ENCODE measurements around the gene MIEF1.
"Not testable (repeated sequence)": the region's sequence is repeated elsewhere in the genome, so short reads cannot be mapped to it uniquely, and the experiment has no call there.

Gene MIEF1

GRCh38 chr22:39514373-39514973 is 12.4 kb downstream of the MIEF1 start:
- Histone ChIP-seq H3K36me3 (ENCODE audit: control insufficient read depth, insufficient read depth, low read length) (peaks cover 48% of the 10 kb centered on the region), H3K4me1 (ENCODE audit: control insufficient read depth, insufficient read depth, low read length) (no peaks in the 10 kb centered on the region), H3K27me3 (ENCODE audit: control insufficient read depth, insufficient read depth, low read length, poor library complexity, severe bottlenecking) (no peaks in the 10 kb centered on the region), H3K4me3 (ENCODE audit: insufficient read depth, low read depth, low read length) (no peak overlapping the region), H3K9me3 (ENCODE audit: control insufficient read depth, low read length) (no peaks in the 10 kb centered on the region), H3K27ac (ENCODE audit: insufficient read depth, low read depth, low read length, poor library complexity, severe bottlenecking) (no peak overlapping the region)
- WGBS, 2 experiments, result 73 to 75% methylated on average over 8 of the region's 8 CpGs

DNA sequence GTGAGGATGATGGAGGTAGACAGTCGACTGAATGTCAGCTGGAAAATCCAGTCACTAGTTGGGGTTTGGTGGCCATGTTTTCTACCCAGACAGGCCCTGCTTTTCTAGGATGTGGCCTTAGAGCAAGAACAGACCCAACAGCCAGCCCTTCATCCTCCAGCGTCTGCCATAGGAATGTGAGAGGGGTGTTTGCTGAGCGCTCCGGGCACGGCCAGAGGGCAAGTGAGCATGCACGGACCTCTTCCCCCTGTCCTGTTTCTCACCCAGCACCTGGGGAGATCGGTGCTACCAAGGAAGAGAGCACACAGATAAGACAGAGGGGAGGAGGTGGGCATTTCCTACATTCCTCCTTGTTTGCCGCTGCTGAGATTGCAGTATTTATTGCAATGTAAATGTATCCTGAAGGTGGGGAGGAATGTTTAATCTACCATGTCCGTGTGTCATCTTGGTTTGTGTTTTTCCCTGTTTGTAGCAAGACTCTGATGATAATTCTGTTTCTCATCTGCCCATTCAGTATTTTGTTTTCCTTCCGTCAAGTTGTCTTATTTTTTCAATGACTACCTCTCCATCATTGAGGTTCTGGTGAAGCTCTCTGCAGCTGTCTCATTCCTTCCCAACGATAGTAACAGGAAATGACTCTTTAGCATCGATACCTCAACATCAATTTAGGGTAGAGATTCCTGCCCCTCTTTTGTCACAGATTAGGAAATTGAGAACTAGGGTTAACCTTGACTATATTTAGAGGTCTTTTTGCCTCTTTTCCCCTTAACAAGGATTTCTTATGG is 13.4 kb downstream of the MIEF1 start:
- Histone ChIP-seq H3K4me1 (ENCODE audit: control insufficient read depth, insufficient read depth, low read length) (no peaks in the 10 kb centered on the region), H3K27ac (ENCODE audit: insufficient read depth, low read depth, low read length, poor library complexity, severe bottlenecking) (no peak overlapping the region), H3K4me3 (ENCODE audit: insufficient read depth, low read depth, low read length) (no peak overlapping the region), H3K36me3 (ENCODE audit: control insufficient read depth, insufficient read depth, low read length) (peaks cover 48% of the 10 kb centered on the region), H3K9me3 (ENCODE audit: control insufficient read depth, low read length) (no peaks in the 10 kb centered on the region), H3K27me3 (ENCODE audit: control insufficient read depth, insufficient read depth, low read length, poor library complexity, severe bottlenecking) (no peaks in the 10 kb centered on the region)
- WGBS, 2 experiments, result 96 to 98% methylated on average over 12 of the region's 12 CpGs

- WGBS, 2 experiments, result 93 to 94% methylated on average over 3 of the region's 3 CpGs
These were observed 15.4 kb downstream of the MIEF1 start for GRCh38 chr22:39517470-39517869.

DNA sequence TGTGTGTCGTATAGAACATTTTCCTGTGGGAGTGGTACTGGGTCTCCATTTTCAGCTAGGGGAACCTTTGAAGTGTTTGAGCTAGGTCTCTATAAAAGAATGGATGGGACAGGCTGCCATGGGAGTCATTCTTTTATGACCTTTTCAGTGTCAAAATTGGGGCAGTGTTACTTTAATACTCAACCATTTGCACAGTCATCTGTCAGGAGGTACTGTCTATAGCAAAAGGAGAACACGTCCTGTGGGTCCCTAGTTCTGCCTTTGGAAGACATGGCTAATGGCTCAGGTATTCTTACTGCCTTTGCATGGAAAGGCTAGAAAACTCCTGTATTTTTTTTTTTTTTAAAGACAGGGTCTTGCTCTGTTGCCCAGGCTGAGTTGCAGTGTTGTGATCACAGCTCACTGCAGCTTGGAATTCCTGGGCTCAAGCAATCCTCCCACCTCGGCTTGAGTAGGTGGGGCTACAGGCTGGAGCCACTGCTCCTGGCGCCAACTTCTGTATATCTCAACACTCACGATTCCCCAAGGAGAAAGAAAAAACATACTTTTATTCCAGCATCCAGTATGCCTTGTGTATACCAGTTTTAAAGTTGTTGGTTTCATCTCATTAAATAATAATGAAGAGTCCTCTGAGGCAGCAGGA is 16.2 kb downstream of the MIEF1 start:
- H3K36me3 ChIP-seq (ENCODE audit: control insufficient read depth, insufficient read depth, low read length), result peaks cover 50% of the 10 kb centered on the region
- H3K4me1 ChIP-seq (ENCODE audit: control insufficient read depth, insufficient read depth, low read length), result peaks cover 14% of the 10 kb centered on the region
- H3K27me3 ChIP-seq (ENCODE audit: control insufficient read depth, insufficient read depth, low read length, poor library complexity, severe bottlenecking), result no peaks in the 10 kb centered on the region
- no peak overlapping the region for H3K27ac ChIP-seq (ENCODE audit: insufficient read depth, low read depth, low read length, poor library complexity, severe bottlenecking)
- no peak overlapping the region for H3K4me3 ChIP-seq (ENCODE audit: insufficient read depth, low read depth, low read length)
- WGBS, 2 experiments, result 85% methylated on average over 5 of the region's 5 CpGs
- no peaks in the 10 kb centered on the region for H3K9me3 ChIP-seq (ENCODE audit: control insufficient read depth, low read length)

More at GRCh38 chr22:39517470-39517869, 15.4 kb downstream of the MIEF1 start:
- no peak overlapping the region for H3K27ac ChIP-seq (ENCODE audit: insufficient read depth, low read depth, low read length, poor library complexity, severe bottlenecking)
- no peaks in the 10 kb centered on the region for H3K9me3 ChIP-seq (ENCODE audit: control insufficient read depth, low read length)
- H3K27me3 ChIP-seq (ENCODE audit: control insufficient read depth, insufficient read depth, low read length, poor library complexity, severe bottlenecking), result no peaks in the 10 kb centered on the region
- peaks cover 48% of the 10 kb centered on the region for H3K36me3 ChIP-seq (ENCODE audit: control insufficient read depth, insufficient read depth, low read length)
- H3K4me1 ChIP-seq (ENCODE audit: control insufficient read depth, insufficient read depth, low read length), result peaks cover 6% of the 10 kb centered on the region
- H3K4me3 ChIP-seq (ENCODE audit: insufficient read depth, low read depth, low read length), result no peak overlapping the region

- peak overlapping the region; percentile 90 for H3K27ac ChIP-seq (ENCODE audit: insufficient read depth, low read depth, low read length, poor library complexity, severe bottlenecking)
- peak overlapping the region; percentile 100 for H3K4me3 ChIP-seq (ENCODE audit: insufficient read depth, low read depth, low read length)
- WGBS, 2 experiments, result 14 to 16% methylated on average over 24 of the region's 24 CpGs
- H3K4me1 ChIP-seq (ENCODE audit: control insufficient read depth, insufficient read depth, low read length), result peaks cover 17% of the 10 kb centered on the region
- peaks cover 46% of the 10 kb centered on the region for H3K36me3 ChIP-seq (ENCODE audit: control insufficient read depth, insufficient read depth, low read length)
- no peaks in the 10 kb centered on the region for H3K27me3 ChIP-seq (ENCODE audit: control insufficient read depth, insufficient read depth, low read length, poor library complexity, severe bottlenecking)
- H3K9me3 ChIP-seq (ENCODE audit: control insufficient read depth, low read length), result no peaks in the 10 kb centered on the region
These were observed 17.0 kb downstream of the MIEF1 start for GRCh38 chr22:39518996-39519680.

DNA sequence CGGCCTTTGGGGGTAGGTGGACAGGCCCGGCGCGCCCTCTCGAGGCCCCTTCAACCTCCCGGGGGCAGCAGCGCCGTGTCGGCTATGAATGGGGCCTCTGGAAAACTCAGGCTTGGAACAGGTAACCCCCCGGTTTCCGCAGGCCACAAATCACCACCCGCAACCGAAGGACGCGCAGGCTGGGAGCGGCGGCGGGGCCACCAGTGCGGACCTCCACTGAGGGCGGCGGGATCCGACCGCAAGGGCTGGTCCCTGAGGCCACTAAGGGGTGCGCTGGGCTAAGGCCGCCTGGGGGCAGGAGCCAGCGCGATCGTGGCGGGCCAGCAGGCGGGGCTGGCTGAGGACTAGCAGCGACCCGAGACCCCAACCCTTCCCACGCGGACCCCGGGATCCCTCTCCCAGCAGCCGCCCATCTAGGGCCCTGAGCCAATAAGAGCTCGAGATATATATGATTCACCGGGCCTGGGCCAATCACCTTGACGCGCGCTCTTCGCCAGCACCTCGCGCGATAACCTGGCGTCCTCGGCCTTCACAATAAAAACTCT is 17.7 kb downstream of the MIEF1 start:
- Histone ChIP-seq H3K36me3 (ENCODE audit: control insufficient read depth, insufficient read depth, low read length) (peaks cover 40% of the 10 kb centered on the region), H3K4me1 (ENCODE audit: control insufficient read depth, insufficient read depth, low read length) (peaks cover 19% of the 10 kb centered on the region), H3K27ac (ENCODE audit: insufficient read depth, low read depth, low read length, poor library complexity, severe bottlenecking) (peak overlapping the region; percentile 90), H3K9me3 (ENCODE audit: control insufficient read depth, low read length) (no peaks in the 10 kb centered on the region), H3K27me3 (ENCODE audit: control insufficient read depth, insufficient read depth, low read length, poor library complexity, severe bottlenecking) (no peaks in the 10 kb centered on the region), H3K4me3 (ENCODE audit: insufficient read depth, low read depth, low read length) (peak overlapping the region; percentile 100)
- WGBS, 2 experiments, result 0% methylated on average over 47 of the region's 47 CpGs

- H3K9me3 ChIP-seq (ENCODE audit: control insufficient read depth, low read length), result no peaks in the 10 kb centered on the region
- peaks cover 19% of the 10 kb centered on the region for H3K4me1 ChIP-seq (ENCODE audit: control insufficient read depth, insufficient read depth, low read length)
- 0% methylated on average over 86 of the region's 86 CpGs for WGBS, 2 experiments
- H3K36me3 ChIP-seq (ENCODE audit: control insufficient read depth, insufficient read depth, low read length), result peaks cover 38% of the 10 kb centered on the region
- peak within 1 kb of the TSS; percentile 100 for H3K4me3 ChIP-seq (ENCODE audit: insufficient read depth, low read depth, low read length)
- H3K27me3 ChIP-seq (ENCODE audit: control insufficient read depth, insufficient read depth, low read length, poor library complexity, severe bottlenecking), result no peaks in the 10 kb centered on the region
- peak within 1 kb of the TSS; percentile 94 for H3K27ac ChIP-seq (ENCODE audit: insufficient read depth, low read depth, low read length, poor library complexity, severe bottlenecking)
These were observed 18.4 kb downstream of the MIEF1 start, which contains the start of gene ATF4 for GRCh38 chr22:39520226-39521105. TSS of gene ATF4 (plus strand) at chr22:39520562. CDS start at chr22:39521446, 884 bp downstream.

- Histone ChIP-seq H3K4me1 (ENCODE audit: control insufficient read depth, insufficient read depth, low read length) (peaks cover 19% of the 10 kb centered on the region), H3K36me3 (ENCODE audit: control insufficient read depth, insufficient read depth, low read length) (peaks cover 36% of the 10 kb centered on the region), H3K27ac (ENCODE audit: insufficient read depth, low read depth, low read length, poor library complexity, severe bottlenecking) (peak overlapping the region; percentile 94), H3K4me3 (ENCODE audit: insufficient read depth, low read depth, low read length) (peak overlapping the region; percentile 100)
- WGBS, 2 experiments, result 10 to 12% methylated on average over 28 of the region's 28 CpGs
- H3K27me3 ChIP-seq (ENCODE audit: control insufficient read depth, insufficient read depth, low read length, poor library complexity, severe bottlenecking); H3K9me3 ChIP-seq (ENCODE audit: control insufficient read depth, low read length): not testable (repeated sequence)
These were observed 19.2 kb downstream of the MIEF1 start for GRCh38 chr22:39521106-39521885.

DNA sequence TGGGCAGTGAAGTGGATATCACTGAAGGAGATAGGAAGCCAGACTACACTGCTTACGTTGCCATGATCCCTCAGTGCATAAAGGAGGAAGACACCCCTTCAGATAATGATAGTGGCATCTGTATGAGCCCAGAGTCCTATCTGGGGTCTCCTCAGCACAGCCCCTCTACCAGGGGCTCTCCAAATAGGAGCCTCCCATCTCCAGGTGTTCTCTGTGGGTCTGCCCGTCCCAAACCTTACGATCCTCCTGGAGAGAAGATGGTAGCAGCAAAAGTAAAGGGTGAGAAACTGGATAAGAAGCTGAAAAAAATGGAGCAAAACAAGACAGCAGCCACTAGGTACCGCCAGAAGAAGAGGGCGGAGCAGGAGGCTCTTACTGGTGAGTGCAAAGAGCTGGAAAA is 20.0 kb downstream of the MIEF1 start:
- Histone ChIP-seq H3K36me3 (ENCODE audit: control insufficient read depth, insufficient read depth, low read length) (peaks cover 32% of the 10 kb centered on the region), H3K4me3 (ENCODE audit: insufficient read depth, low read depth, low read length) (peak overlapping the region; percentile 100), H3K4me1 (ENCODE audit: control insufficient read depth, insufficient read depth, low read length) (peaks cover 19% of the 10 kb centered on the region)
- not testable (repeated sequence) for H3K27me3 ChIP-seq (ENCODE audit: control insufficient read depth, insufficient read depth, low read length, poor library complexity, severe bottlenecking); H3K27ac ChIP-seq (ENCODE audit: insufficient read depth, low read depth, low read length, poor library complexity, severe bottlenecking); H3K9me3 ChIP-seq (ENCODE audit: control insufficient read depth, low read length)
- 78 to 88% methylated on average over 1 to 3 of the region's 5 CpGs for WGBS, 2 experiments

Data from ectodermal cell (in vitro differentiated cells).